HG03457 (cell line): ENCODE results near the gene SH3BP1.
A peak's percentile ranks its signal among the peaks of the same experiment; 100 is the strongest.
"Not testable (repeated sequence)": the region's sequence is repeated elsewhere in the genome, so short reads cannot be mapped to it uniquely, and the experiment has no call there.

Experiments used
- ATAC-seq: cut with Tn5 transposase; IDR thresholded peaks from one replicate; pipeline ENCODE4 v1.9.1; 2021; ENCODE audit warnings: moderate number of reproducible peaks; ENCODE audit not compliant: unreplicated experiment

SH3BP1 gene

GRCh38 chr22:37639070-37639760 lies at the start of gene SH3BP1:
Gene SH3BP1, plus strand, starts transcription at chr22:37639669. Its CDS starts 119 bp downstream, at chr22:37639788.
- no peak for ATAC-seq

GRCh38 chr22:37591081-37591480 lies 48.4 kb upstream of the SH3BP1 start:
- not testable (repeated sequence) for ATAC-seq

GRCh38 chr22:37591823-37592404 lies 47.6 kb upstream of the SH3BP1 start:
- no peak for ATAC-seq

- no peak for ATAC-seq
These were observed 45.2 kb upstream of the SH3BP1 start for GRCh38 chr22:37594237-37594636.

GRCh38 chr22:37599153-37599552 lies 40.3 kb upstream of the SH3BP1 start:
- no peak for ATAC-seq

GRCh38 chr22:37601203-37601539 lies 38.3 kb upstream of the SH3BP1 start:
- ATAC-seq, result no peak

GRCh38 chr22:37601540-37602442 lies 37.7 kb upstream of the SH3BP1 start:
- ATAC-seq, result no peak

GRCh38 chr22:37602546-37603277 lies 36.8 kb upstream of the SH3BP1 start:
- not testable (repeated sequence) for ATAC-seq

- no peak for ATAC-seq
These were observed 35.4 kb upstream of the SH3BP1 start for GRCh38 chr22:37604074-37604473.

- no peak for ATAC-seq
These were observed 34.6 kb upstream of the SH3BP1 start for GRCh38 chr22:37604875-37605274.

GRCh38 chr22:37607010-37607934 lies 32.2 kb upstream of the SH3BP1 start:
- ATAC-seq, result no peak

- no peak for ATAC-seq
These were observed 31.5 kb upstream of the SH3BP1 start for GRCh38 chr22:37607935-37608476.

- peak; percentile 75 for ATAC-seq
These were observed 30.8 kb upstream of the SH3BP1 start, which contains the start of gene GGA1 for GRCh38 chr22:37608477-37609239. Gene GGA1, plus strand, starts transcription at chr22:37608834. Its CDS starts 27 bp downstream, at chr22:37608861.

- ATAC-seq, result no peak
These were observed 30.0 kb upstream of the SH3BP1 start for GRCh38 chr22:37609240-37610152.

- ATAC-seq, result not testable (repeated sequence)
These were observed 29.4 kb upstream of the SH3BP1 start for GRCh38 chr22:37610153-37610475.

- no peak for ATAC-seq
These were observed 28.9 kb upstream of the SH3BP1 start for GRCh38 chr22:37610480-37611129.

GRCh38 chr22:37611207-37611606 lies 28.3 kb upstream of the SH3BP1 start:
- ATAC-seq, result no peak
